ENCODE results near the gene NTN4. TPM values are rescaled to one million over a fixed set of nuclear protein-coding genes. Genes with fewer than 3 reads are reported as not detected.

Gene NTN4
- polyA plus RNA-seq, 1 of the 3 experiments (the other 2 are of a cell fraction): 0.08 TPM

- Histone ChIP-seq H3K9ac (no peak overlapping the region), H3K36me3 (replicated peaks in 1 of 2; ENCODE audit: control insufficient read depth in 1 of 2, insufficient read depth in 2 of 2, low read length in 1 of 2) (no peaks in the 10 kb centered on the region), H4K20me1 (ENCODE audit: insufficient read depth) (no peaks in the 10 kb centered on the region), H3K4me3 (ENCODE audit: low read depth in 2 of 2, low read length in 1 of 2) (no peak overlapping the region), H3K4me2 (no peak overlapping the region), H3K27ac (ENCODE audit: low read depth in 2 of 2, low read length in 1 of 2) (no peak overlapping the region), H3K9me2 (no peaks in the 10 kb centered on the region), H3K9me3 (no peaks in the 10 kb centered on the region), H3F3A (replicated peaks; ENCODE audit: insufficient read depth) (no peaks in the 10 kb centered on the region), H3K27me3 (ENCODE audit: insufficient read depth) (no peaks in the 10 kb centered on the region), H2AFZ (ENCODE audit: low read depth) (no peak overlapping the region), H3K79me2 (ENCODE audit: insufficient read depth) (no peaks in the 10 kb centered on the region), H3K4me1 (ENCODE audit: control insufficient read depth in 1 of 2, insufficient read depth in 2 of 2, low read depth in 1 of 2, low read length in 1 of 2) (no peaks in the 10 kb centered on the region)
- TF ChIP-seq REST (IDR thresholded peaks at IDR 0.05; ENCODE audit: low read depth, low read length): no peak
- TF ChIP-seq GABPA (IDR thresholded peaks at IDR 0.05; ENCODE audit: low read depth): no peak
- TF ChIP-seq EP300 (IDR thresholded peaks at IDR 0.05; ENCODE audit: borderline replicate concordance in 1 of 2, low read depth in 1 of 2, low read length in 1 of 2): no peak
- no peak for TF ChIP-seq POLR2AphosphoS5 (IDR thresholded peaks at IDR 0.05; ENCODE audit: low read depth, low read length)
- TF ChIP-seq TCF12 (IDR thresholded peaks at IDR 0.05): no peak
- TF ChIP-seq NFIC (IDR thresholded peaks at IDR 0.05; ENCODE audit: borderline replicate concordance): no peak
- no peak for TF ChIP-seq IRF3 (IDR thresholded peaks at IDR 0.05; ENCODE audit: low read depth, low read length)
- TF ChIP-seq EZH2phosphoT487 (IDR thresholded peaks at IDR 0.05; ENCODE audit: borderline replicate concordance, low read depth): no peak
- TF ChIP-seq FOXJ3 (CRISPR knock-in tag; IDR thresholded peaks at IDR 0.05): no peak
- no peak for TF ChIP-seq ELF1 (IDR thresholded peaks at IDR 0.05)
- TF ChIP-seq GATA2 (CRISPR knock-in tag; IDR thresholded peaks at IDR 0.05): no peak
- no peak for TF ChIP-seq TAF1 (IDR thresholded peaks at IDR 0.05; ENCODE audit: borderline replicate concordance, low read depth, low read length)
- no peak for TF ChIP-seq RAD21 (IDR thresholded peaks at IDR 0.05; ENCODE audit: low read length)
- no peak for TF ChIP-seq MXI1 (IDR thresholded peaks at IDR 0.05; ENCODE audit: low read depth, low read length)
- TF ChIP-seq YY1 (IDR thresholded peaks at IDR 0.05; ENCODE audit: low read depth): no peak
- TF ChIP-seq NRF1 (IDR thresholded peaks at IDR 0.05; ENCODE audit: low read depth, low read length): no peak
- no peak for TF ChIP-seq ZBTB33 (IDR thresholded peaks at IDR 0.05; ENCODE audit: borderline replicate concordance, low read depth)
- no peak for TF ChIP-seq CTCF (IDR thresholded peaks at IDR 0.05)
- TF ChIP-seq MAX (IDR thresholded peaks at IDR 0.05; ENCODE audit: low read depth): no peak
- TF ChIP-seq RCOR1 (IDR thresholded peaks at IDR 0.05; ENCODE audit: low read length): no peak
- DNase-seq: no peak
- WGBS (ENCODE audit: low lambda C conversion rate): 48% methylated on average over 9 of the region's 9 CpGs
- CTCF ChIA-PET: interaction anchor here (1.1 to 1.3 kb wide), 2 partner anchors 14 to 26 kb away, joined by 3 to 4 read pairs; no protein-coding TSS in a partner anchor
- POLR2A ChIA-PET: no interaction called here
Measured at GRCh38 chr12:95648990-95649791, 141.4 kb downstream of the NTN4 start.
